Mammary microvascular endothelial cell (primary cell): ENCODE results near the gene CCDC146. TPM values are rescaled to one million over a fixed set of nuclear protein-coding genes. Genes with fewer than 3 reads are reported as not detected.

Experiments
- total RNA-seq: library from RNA; depleted of rRNA; stranded (reverse); fragments of >200 nt; gene quantifications from 2 replicates; pipeline ENCODE4 v1.2.3, GENCODE V29; 2015

The CCDC146 gene, protein sequence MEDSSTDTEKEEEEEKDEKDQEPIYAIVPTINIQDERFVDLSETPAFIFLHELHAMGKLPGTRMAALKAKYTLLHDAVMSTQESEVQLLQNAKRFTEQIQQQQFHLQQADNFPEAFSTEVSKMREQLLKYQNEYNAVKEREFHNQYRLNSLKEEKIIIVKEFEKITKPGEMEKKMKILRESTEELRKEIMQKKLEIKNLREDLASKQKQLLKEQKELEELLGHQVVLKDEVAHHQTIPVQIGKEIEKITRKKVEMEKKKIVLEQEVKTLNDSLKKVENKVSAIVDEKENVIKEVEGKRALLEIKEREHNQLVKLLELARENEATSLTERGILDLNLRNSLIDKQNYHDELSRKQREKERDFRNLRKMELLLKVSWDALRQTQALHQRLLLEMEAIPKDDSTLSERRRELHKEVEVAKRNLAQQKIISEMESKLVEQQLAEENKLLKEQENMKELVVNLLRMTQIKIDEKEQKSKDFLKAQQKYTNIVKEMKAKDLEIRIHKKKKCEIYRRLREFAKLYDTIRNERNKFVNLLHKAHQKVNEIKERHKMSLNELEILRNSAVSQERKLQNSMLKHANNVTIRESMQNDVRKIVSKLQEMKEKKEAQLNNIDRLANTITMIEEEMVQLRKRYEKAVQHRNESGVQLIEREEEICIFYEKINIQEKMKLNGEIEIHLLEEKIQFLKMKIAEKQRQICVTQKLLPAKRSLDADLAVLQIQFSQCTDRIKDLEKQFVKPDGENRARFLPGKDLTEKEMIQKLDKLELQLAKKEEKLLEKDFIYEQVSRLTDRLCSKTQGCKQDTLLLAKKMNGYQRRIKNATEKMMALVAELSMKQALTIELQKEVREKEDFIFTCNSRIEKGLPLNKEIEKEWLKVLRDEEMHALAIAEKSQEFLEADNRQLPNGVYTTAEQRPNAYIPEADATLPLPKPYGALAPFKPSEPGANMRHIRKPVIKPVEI
- 0.39 and 0.53 TPM in 2 replicates for total RNA-seq

DNA sequence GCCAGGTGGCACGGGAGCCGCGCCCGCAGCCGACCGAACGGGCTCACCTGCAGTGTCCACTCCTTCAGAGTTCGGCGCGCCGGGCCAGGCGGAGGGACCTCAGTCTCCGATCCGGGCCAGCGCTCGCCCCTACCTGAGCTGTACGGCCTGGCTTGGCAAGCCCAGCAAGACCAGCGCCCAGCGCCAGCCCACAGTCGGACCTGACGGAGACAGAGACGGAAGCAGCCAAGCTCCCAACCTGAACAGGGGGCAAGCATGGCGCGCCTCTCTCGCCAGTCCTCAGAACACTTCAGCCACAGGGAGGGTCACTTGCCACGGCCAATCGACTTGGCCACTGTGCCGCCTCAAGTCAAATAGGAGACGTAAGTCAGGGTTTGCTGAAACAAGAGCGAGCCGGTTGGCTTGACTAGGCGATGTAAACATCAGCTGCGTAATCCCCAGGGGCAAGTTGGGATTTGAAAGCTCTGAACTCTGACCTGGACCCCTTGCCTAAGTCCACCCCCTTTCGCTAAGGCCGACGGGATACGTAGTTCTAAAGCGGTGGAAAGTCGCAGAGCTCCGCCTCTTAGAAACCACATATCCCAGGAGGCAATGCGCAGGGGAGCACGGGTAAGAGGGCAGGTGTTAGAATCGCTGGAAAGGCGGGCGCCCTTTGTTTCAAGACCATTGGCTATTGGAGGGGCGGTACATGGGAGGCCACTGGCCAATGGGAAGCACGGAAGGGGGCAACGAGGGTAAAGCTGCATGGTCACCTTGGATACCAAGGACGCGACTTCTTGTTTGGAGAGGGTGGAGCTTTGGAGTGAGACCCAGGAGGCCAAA is at the start of gene CCDC146:
TSS of gene CCDC146 (plus strand) at position 756 of the 822 bp plus-strand sequence. CDS start 45,054 bp downstream, outside the sequence.

DNA sequence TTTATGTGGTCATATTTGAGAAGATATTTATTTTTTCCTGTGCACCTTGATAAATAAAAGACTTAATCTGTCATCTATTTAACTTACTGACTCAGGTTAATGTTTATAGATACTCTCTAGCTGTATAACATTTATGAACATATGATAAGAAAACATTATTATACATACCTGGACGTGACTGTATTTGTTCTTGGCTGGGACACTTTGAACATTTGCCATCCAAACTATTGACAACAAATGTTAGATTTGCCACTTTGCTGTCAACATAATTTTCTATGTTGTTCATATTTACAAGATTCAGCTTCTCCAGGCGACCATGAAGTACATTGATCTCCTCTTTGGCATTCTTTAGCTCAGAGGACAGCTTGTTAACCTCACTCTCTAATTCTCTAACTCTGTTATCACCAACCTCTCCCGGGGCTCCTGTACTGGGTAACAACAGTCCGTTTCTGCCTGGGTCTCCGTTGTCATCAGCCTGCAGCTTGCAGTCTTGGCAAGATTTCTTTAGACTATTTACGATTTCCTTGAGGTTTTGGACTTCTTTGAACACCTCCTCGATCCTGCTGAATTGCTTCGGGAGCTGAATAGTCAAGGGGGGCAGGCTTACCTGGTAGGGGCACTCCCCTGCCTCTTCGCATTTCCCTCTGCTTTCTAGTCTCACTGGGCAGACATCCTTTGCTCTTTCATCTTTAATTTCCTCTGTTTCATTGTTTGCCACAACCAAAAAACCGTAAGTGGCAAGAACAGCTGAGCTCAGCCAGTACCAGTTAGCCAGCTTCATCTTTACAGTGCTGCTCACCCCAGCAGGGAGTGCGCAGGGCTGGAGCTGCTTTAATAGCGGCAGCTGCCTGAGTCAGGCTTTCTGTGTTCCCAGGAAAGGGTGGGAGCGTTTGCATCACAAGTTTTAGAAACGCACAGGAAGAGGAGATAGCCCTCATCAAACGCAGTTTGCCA is 76.9 kb downstream of the CCDC146 start, which contains the start of gene FGL2:
TSS of gene FGL2 (minus strand) at position 807 of the 954 bp plus-strand sequence. CDS start at position 781, 26 bp downstream.

Other genes starting within 250 kb of the CCDC146 start
- gene SPDYE17, start 90.3 kb upstream of the CCDC146 start, total RNA-seq = not detected in 2 replicates
- gene SPDYE18, start 60.1 kb upstream of the CCDC146 start, total RNA-seq = 0.07 TPM in 1 of 2 replicates, not detected in the other
- 0.25 TPM in 1 of 2 replicates, not detected in the other for gene FGL2, start 77.2 kb downstream of the CCDC146 start, total RNA-seq